Astrocyte of the cerebellum (primary cell): ENCODE measurements around the gene EIF2B5.

Source experiments
- DNase-seq: peaks from one replicate; pipeline ENCODE4 v3.0.0-alpha.2; 2011; ENCODE audit warnings: low read depth
- H3K4me3 ChIP-seq: 2 replicates; pipeline ENCODE4 v1.5.1; 2011; ENCODE audit warnings: mild to moderate bottlenecking, low read depth, low read length, moderate library complexity
- CTCF ChIP-seq: IDR thresholded peaks from 2 replicates; pipeline ENCODE4 v1.5.1; 2012; ENCODE audit warnings: low read length, low read depth, moderate library complexity, mild to moderate bottlenecking; ENCODE audit errors: missing control alignments
- in situ Hi-C: cut with HindIII; loops from 2 replicates; pipeline ENCODE4 v1.10.0; 2017; ENCODE audit warnings: low sequenced_read_pairs

EIF2B5 gene

GRCh38 chr3:184171562-184171961 is 36.4 kb downstream of the EIF2B5 start:
- in situ Hi-C loops = no loop called here

GRCh38 chr3:184172681-184173373 is 37.7 kb downstream of the EIF2B5 start:
- no peak overlapping the region for H3K4me3 ChIP-seq
- in situ Hi-C loops = no loop called here
- peak; percentile 81 for DNase-seq
- no peak for TF ChIP-seq CTCF

More at GRCh38 chr3:184171562-184171961, 36.4 kb downstream of the EIF2B5 start:
- H3K4me3 ChIP-seq = no peak overlapping the region
- no peak for TF ChIP-seq CTCF
- no peak for DNase-seq

GRCh38 chr3:184173374-184173722 is 38.2 kb downstream of the EIF2B5 start:
- no peak overlapping the region for H3K4me3 ChIP-seq
- in situ Hi-C loops = no loop called here
- no peak for TF ChIP-seq CTCF
- DNase-seq = no peak

- no peak overlapping the region for H3K4me3 ChIP-seq
- no peak for TF ChIP-seq CTCF
- DNase-seq = no peak
- in situ Hi-C loops = no loop called here
These were observed 39.1 kb downstream of the EIF2B5 start for GRCh38 chr3:184174284-184174645.

- in situ Hi-C loops = no loop called here
- H3K4me3 ChIP-seq = peak within 1 kb of the TSS; percentile 98
- peak; percentile 99 for DNase-seq
- TF ChIP-seq CTCF = no peak
These were observed 39.7 kb downstream of the EIF2B5 start, which contains the start of gene AP2M1 for GRCh38 chr3:184174646-184175492. TSS of gene AP2M1 (plus strand) at chr3:184174855. CDS start at chr3:184176994, 2,139 bp downstream.

- DNase-seq = no peak
- TF ChIP-seq CTCF = no peak
- in situ Hi-C loops = no loop called here
- peak overlapping the region; percentile 98 for H3K4me3 ChIP-seq
These were observed 40.3 kb downstream of the EIF2B5 start for GRCh38 chr3:184175506-184175905.
